NCI-H1417 treated with DMSO at 0.1 percent for 48 hours (cell line): ENCODE results near the gene ZCCHC8.
"Not testable (repeated sequence)": the region's sequence is repeated elsewhere in the genome, so short reads cannot be mapped to it uniquely, and the experiment has no call there.

Source experiments
- DNase-seq: peaks from one replicate; lab custom pipeline; 2025; lab: John Stamatoyannopoulos, UW

ZCCHC8 gene

DNA sequence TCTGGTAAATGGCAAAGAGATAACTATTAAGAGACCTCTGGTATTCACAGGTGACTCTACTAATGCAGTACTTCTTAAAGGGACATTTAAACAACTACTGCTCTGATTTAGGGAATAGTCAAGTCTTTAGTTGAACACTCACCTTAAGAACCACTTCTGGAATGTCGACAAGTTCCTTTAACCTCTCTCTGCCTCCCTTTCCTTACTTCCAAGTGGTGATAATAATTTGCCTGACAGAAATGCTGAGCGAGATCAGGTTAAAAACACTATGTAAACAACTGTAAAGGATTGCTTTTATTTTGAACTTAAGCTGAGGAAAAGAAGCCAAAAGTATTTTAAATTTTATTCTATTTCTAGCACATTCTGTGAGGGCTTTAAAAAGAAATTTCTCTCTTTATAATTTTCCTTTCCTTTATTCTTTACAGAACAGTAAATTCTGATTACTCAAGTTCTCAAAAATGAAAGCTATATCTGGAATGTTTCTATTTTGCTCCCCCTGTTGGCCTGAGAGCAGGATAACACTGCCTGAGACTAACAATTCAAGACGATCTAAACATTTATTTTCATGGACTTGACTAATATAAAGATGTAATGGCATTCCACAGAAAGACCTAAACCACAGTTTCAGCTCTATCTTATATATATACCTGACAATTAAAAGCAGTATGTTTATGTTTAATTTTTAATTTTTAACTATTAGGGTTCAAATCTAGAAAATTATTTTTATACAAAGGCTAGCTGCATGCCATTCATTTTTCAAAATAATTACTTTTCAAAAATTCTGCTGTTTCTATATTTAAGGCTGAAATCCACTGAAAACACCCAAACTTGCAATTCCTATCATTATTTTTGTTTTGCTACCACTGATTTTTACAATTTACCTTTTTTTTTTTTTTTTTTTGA lies 29.2 kb downstream of the ZCCHC8 start:
- no peak for DNase-seq

DNA sequence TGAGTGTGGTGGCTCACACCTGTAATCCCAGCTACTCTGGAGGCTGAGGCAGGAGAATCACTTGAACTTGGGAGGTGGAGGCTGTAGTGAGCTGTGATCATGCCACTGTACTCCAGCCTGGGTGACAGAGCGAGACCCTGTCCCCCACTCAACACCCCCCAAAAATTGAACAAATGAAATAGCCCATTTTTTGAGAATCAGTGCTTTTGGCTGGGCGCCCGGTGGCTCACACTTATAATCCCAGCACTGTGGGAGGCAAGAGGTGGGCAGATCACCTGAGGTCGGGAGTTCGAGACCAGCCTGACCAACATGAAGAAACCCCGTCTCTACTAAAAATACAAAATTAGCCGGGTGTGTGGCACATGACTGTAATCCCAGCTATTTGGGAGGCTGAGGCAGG lies 30.2 kb downstream of the ZCCHC8 start:
- not testable (repeated sequence) for DNase-seq

DNA sequence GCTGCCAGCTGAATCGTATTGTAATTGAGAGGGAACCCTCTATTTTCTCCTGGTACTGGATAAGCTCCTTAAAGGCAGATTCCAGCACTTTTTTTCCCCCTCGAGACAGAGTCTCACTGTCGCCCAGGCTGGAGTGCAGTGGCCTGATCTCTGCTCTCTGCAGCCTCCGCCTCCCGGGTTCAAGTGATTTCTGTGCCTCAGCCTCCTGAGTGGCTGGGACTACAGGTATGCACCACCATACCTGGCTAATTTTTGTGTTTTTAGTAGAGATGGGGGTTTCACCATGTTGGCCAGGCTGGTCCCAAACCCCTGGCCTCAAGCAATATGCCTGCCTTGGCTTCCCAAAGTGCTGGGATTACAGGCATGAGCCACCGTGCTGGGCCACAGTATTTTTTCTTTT lies 30.9 kb downstream of the ZCCHC8 start:
- DNase-seq: not testable (repeated sequence)

DNA sequence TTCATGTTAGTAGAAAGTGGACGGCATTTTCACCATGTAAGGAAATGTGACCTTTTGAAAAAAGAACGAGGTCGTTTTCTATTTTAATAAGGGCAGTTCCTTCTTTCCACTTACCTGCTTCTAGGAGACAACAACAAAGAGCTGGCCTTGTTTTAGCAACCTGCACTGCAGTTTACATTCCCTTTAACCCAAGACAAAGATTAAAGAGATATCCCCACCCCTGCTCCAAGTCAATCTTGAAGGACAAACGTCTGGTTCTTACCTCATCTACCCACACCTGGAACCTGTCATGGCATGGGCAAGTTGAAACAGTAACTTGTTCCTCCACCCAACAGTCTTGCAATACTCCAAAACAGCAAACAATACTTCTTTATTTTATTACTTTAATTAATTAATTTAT lies 32.7 kb downstream of the ZCCHC8 start:
- DNase-seq: no peak

DNA sequence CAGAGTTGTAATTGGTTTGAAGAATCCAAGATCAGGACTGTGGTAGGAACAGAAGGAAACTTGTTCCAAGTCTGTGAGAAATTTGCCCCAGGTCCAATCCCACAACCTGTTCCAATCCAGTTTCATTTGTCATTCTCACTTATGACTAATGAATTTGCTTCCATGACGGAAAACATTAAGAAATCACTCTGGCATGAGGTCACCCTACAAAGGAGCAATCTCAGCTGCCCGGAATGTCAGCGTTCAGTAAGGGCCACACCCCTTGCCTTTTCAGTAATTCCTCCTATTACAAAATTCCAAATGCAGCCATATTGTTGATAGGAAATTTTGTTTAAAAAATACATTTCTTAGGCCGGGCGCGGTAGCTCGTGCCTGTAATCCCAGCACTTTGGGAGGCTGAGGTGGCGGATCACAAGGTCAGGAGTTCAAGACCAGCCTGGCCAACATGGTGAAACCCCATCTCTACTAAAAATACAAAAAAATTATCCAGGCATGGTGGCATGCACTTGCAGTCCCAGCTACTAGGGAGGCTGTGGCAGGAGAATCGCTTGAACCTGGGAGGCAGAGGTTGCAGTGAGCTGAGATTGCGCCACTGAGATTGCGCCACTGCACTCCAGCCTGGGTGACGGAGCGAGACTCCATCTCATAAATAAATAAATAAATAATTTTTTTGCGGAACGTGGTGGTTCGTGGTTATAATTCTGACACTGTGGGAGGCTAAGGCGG lies 36.3 kb downstream of the ZCCHC8 start:
- DNase-seq: not testable (repeated sequence)

DNA sequence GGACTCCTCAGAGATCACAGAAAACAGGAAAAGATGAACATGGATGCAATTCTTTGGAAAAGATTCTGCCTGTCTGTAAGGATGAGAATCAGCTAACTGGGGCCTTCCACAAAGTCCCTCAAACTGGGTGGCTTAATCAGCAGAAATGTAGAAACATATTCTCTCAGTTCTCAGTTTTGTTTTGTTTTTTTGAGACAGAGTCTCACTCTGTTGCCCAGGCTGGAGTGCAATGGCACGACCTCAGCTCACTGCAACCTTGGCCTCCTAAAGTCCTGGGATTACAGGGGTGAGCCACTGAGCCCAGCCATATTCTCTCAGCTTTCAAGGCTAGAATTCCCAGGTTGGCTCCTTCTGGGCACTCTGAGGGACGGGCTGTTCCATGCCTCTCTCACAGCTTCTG lies 40.1 kb downstream of the ZCCHC8 start:
- no peak for DNase-seq

DNA sequence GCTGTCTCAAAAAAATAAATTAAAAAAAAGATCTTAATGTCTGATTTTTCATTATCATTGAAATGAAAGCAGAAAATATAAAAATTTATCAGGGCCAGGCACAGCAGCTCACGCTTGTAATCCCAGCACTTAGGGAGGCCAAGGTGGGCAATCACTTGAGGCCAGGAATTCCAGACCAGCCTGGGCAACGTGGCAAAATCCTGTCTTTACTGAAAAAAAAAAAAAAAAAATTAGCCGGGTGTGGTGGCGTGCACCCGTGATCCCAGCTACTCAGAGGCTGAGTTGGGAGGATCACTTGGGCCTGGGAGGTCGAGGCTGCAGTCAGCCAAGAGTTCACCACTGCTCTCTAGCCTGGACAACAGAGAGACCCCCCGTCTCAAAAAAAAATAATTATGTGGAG lies 40.7 kb downstream of the ZCCHC8 start:
- DNase-seq: no peak

DNA sequence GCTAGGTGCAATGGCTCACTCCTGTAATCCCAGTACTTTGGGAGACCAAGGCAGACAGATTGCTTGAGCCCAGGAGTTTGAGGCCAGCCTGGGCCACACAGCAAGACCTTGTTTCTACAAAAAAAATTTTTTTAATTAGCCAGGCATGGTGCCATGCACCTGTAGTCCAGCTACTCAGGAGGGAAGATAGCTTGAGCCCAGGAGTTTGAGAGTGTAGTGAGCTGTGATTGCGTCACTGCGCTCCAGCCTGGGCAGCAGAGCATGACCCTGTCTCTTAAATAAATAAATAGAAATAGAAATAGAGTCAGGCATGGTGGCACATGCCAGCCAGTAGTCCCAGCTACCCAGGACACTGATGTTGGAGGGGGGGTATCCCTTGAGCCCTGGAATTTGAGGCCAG lies 41.5 kb downstream of the ZCCHC8 start:
- no peak for DNase-seq

DNA sequence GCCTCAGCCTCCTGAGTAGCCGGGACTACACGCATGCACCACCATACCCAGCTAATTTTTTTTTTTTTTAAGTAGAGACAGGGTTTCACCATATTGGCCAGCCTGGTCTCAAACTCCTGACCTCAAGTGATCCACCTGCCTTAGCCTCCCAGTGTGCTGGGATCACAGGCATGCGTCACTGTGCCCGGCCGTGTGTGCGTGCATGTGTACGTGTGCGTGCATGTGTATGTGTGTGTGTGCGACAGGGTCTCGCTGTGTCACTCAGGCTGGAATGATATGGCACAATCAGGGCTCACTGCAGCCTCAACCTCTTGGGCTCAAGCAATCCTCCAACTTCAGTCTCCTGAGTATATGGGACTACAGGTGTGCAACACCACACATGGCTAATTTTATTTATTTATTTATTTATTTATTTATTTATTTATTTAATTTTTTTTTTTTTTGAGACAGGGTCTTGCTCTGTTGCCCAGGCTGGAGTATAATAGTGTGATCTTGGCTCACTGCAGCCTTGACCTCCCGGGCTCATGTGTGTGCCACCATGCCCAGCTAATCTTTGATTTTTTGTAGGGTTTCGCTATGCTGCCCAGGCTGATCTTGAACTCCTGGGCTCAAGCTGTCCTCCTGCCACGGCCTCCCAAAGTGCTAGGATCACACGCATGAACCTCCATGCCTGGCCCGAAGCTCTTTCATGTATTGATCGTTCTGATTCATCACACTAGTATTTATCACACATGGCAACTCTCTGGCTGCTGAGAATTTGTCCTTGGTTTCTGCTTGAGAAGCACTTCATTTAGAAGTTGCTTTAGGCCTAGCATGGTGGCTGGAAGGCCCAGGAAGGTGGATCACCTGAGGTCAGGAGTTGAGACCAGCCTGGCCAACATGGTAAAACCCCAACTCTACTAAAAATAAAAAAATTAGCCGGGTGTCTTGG lies 42.4 kb downstream of the ZCCHC8 start:
- DNase-seq: no peak

DNA sequence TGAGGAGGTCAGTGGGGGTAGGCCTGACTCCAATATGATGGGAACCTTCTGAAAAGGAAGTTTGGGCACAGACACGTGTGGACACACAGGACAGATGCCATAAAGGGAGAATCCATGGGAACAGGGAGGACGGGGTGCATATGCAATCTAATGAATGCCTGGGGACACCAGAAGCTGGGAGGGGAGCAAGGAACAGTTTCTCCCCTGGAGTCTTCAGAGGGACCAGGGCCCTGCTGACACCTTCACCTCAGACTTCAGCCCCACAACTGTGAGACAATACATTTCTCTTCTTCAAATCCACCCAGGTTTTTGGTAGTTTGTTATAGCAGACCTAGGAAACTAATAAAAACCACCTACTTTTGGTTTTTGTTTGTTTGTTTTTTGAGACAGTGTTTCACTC lies 43.1 kb downstream of the ZCCHC8 start:
- DNase-seq: no peak

DNA sequence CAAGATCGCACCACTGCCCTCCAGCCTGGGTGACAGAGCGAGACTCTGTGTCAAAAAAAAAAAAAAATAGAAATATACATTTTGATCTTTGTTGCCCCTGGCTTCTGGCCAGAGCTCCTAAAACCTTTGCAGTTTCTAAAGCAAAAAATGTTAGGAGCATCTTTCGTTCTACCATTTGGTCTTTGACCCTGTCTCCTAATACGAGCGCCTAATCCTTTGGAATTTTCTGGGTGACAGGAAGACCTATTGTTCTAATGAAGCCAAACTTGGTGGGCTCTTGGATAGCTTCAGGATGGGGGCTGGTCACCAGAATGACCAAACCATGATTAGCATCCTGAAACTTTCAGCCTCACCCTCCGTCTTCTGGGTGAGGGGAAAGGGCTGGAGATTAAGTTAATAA lies 46.0 kb downstream of the ZCCHC8 start:
- no peak for DNase-seq

DNA sequence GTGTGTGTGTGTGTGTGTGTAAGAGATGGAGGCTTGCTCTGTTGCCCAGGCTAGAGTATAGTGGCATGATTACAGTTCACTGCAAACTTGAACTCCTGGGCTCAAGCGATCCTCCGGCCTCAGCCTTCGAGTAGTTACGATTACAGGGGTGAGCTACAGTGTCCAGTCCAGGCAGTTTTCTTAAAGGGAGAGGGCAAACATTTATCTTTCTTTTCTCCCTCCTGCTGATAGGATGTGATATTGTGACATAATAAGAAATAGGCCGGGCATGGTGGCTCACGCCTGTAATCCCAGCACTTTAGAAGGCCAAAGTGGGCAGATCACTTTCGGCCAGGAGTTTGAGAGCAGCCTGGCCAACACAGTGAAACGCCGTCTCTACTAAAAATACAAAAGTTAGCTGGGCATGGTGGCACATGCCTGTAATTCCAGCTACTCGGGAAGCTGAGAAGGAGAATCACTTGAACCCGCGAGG lies 46.4 kb downstream of the ZCCHC8 start:
- DNase-seq: no peak

DNA sequence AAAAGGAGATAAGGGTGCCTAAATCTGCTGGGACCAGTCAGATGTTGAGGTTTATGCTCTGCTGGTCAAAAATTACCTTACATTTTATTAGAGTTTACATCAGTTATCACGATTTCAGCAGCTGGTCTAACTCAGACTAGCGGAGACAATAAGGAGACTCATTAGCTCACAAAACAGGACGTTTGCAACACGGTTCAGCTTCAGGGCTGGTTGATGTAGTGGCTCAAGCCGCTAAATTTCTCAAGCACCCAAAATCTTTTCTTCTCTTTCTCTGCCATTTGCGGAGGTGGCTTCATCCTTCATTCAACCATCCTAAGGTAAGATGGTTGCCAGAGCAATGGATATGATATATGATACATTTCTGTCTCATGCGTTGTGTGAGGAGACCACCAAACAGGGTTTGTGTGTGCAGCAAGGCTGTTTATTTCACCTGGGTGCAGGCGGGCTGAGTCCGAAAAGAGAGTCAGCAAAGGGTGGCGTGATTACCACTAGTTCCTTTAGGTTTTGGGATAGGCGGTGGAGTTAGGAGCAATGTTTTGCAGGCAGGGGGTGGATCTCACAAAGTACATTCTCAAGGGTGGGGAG lies 47.9 kb downstream of the ZCCHC8 start:
- no peak for DNase-seq

DNA sequence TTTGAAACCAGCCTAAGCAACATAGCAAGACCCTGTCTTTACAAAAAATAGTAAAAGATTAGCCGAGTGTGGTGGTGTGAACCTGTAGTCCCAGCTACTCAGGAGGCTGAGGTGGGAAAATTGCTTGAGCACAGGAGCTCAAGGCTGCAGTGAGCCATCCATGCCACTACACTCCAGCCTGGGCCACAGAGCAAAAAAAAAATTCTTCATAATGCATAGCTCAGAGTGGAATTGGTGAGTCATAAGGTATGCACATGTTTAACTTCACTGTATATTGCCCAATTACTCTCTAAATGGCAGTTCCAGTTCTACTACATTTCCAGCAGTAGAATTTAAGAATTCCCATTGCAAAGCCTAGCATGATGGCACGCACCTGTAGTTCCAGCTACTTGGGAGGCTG lies 51.4 kb downstream of the ZCCHC8 start:
- DNase-seq: no peak

DNA sequence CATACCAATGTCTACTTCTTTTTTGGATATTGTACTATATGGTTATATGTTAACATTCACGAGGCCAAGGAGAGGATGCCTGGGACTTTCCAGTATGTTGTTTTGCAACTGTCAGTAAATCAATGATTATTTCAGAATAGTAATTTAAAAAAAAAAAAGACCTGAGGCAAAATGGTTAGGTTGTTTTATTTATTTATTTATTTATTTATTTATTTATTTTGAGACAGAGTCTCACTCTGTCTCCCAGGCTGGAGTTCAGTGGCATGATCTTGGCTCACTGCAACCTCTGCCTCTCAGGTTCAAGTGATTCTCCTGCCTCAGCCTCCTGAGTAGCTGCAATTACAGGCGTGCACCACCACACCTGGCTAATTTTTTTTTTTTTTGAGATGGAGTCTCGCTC lies 52.9 kb downstream of the ZCCHC8 start:
- DNase-seq: not testable (repeated sequence)

DNA sequence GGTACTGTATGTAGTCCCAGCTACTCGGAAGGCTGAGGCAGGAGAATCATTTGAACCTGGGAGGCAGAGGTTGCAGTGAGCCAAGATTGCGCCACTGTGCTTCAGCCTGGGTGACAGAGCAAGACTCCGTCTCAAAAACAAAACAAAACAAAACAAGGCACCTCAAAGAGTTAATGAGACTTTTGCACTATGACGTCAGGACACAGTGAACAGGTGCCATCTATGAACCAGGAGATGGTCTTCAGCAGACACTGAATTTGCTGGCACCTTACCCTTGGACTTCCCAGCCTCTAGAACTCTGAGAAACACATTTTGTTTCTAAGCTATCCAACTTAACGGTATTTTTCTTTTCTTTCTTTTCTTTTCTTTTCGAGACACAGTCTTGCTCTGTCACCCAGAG lies 54.3 kb downstream of the ZCCHC8 start:
- not testable (repeated sequence) for DNase-seq

DNA sequence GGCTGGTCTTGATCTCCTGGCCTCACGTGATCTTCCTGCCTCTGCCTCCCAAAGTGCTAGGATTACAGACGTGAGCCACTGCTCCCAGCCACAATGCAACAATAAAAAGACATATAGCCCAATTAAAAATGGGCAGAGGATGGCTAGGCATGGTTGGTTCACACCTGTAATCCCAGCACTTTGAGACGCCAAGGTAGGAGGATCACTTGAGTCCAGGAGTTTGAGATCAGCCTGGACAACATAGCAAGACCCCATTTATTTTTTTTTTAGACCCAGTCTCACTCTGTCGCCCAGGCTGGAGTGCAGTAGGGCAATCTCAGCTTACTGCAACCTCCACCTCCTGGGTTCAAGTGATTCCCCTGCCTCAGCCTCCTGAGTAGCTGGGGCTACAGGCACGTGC lies 56.7 kb downstream of the ZCCHC8 start:
- DNase-seq: not testable (repeated sequence)

DNA sequence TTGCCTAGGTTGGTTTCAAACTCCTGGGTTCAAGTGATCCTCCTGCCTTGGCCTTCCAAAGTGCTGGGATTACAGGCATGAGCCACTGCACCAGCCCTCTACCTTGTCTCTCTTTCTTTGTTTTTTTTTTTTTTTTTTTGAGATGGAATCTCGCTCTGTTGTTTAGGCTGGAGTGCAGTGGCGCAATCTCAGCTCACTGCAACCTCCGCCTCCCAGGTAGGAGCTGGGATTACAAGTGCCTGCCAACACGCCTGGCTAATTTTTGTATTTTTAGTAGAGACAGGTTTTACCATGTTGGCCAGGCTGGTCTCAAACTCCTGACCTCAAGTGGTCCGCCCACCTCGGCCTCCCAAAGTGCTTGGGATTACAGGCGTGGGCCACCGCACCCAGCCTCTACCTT lies 61.9 kb downstream of the ZCCHC8 start:
- not testable (repeated sequence) for DNase-seq

DNA sequence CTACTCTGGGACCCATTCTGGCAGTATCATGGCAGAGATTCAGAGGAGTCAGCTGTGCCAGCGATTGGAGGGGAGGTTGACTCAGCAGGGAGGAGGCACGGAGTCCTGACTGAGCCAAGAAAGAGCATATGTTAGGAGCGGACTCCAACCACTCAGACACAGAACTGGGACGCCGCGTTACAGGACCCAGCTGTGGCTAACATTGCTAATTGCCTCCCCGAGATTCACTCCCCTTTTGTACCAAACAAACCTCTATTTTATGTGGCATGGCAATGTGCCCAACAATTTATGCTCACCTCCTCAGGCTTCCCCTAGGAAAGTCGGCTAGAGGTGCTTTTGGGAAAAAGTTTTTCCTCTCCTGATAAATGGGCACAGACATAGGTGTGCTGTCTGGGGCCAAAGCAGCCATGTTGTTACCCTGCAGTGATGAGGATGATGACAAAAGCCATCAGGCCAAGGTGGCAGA lies 63.0 kb downstream of the ZCCHC8 start:
- DNase-seq: no peak

DNA sequence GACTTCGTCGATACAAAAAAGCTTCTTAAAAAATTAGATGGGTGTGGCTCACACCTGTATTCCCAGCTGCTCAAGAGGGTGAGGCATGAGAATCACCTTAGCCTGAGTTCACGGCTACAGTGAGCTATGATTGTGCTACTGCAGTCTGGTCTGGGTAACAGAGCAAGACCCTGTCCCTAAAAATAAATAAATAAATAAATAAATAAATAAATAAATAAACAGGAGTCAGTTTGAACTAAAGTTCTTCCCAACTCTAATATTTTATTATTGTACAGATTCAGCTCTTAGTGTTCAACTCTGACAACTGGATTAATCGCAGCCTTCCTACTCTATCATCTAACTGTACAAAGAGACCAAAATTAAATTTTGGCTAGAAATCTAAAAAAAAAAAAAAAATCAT lies 65.5 kb downstream of the ZCCHC8 start:
- no peak for DNase-seq

DNA sequence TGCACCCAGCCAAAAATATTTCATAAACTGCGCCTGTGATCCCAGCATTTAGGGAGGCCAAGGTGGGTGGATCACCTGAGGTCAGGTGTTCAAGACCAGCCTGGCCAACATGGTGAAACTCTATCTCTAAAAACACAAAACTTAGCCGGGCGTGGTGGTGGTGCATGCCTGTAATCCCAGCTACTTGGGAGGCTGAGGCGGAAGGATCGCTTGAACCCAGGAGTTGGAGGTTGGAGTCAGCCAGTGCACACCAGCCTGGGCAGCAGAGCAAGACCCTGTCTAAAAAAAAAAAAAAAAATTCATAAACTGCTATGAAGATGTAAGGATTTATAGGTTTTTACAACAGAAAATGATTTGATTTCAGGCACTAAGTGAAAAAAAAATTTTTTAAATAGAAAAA lies 71.7 kb downstream of the ZCCHC8 start:
- DNase-seq: not testable (repeated sequence)

DNA sequence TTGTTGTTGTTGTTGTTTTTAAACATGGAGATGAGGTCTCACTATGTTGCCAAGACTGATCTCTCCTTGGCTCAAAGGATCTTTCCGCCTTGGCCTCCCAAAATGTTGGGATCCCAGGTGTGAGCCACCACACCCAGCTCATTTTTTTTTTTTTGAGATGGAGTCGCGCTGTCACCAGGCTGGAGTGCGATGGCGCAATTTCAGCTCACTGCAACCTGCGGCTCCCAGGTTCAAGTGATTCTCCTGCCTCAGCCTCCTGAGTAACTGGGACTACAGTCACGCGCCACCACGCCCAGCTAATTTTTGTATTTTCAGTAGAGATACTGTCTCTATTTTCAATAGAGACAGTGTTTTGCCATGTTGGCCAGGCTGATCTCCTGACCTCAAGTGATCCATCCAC lies 73.3 kb downstream of the ZCCHC8 start:
- DNase-seq: no peak
